ES-I3 (cell line): ENCODE measurements around the gene KPNA2.
"Not testable (repeated sequence)": the region's sequence is repeated elsewhere in the genome, so short reads cannot be mapped to it uniquely, and the experiment has no call there.

Source experiments
- H3K36me3 ChIP-seq: 2 replicates; pipeline ENCODE4 v1.6.1; 2013; ENCODE audit warnings: mild to moderate bottlenecking, low read length, control low read depth, moderate library complexity; ENCODE audit not compliant: insufficient read depth
- H3K4me1 ChIP-seq: 2 replicates; pipeline ENCODE4 v1.6.1; 2013; ENCODE audit warnings: mild to moderate bottlenecking, control low read depth, low read length; ENCODE audit not compliant: insufficient read depth
- H3K9ac ChIP-seq: 2 replicates; pipeline ENCODE4 v1.6.1; 2013; ENCODE audit warnings: low read depth, mild to moderate bottlenecking, low read length, moderate library complexity
- H3K9me3 ChIP-seq: 2 replicates; pipeline ENCODE4 v1.6.1; 2013; ENCODE audit warnings: mild to moderate bottlenecking, low read length, moderate library complexity; ENCODE audit not compliant: control insufficient read depth, insufficient read depth

The KPNA2 gene

DNA sequence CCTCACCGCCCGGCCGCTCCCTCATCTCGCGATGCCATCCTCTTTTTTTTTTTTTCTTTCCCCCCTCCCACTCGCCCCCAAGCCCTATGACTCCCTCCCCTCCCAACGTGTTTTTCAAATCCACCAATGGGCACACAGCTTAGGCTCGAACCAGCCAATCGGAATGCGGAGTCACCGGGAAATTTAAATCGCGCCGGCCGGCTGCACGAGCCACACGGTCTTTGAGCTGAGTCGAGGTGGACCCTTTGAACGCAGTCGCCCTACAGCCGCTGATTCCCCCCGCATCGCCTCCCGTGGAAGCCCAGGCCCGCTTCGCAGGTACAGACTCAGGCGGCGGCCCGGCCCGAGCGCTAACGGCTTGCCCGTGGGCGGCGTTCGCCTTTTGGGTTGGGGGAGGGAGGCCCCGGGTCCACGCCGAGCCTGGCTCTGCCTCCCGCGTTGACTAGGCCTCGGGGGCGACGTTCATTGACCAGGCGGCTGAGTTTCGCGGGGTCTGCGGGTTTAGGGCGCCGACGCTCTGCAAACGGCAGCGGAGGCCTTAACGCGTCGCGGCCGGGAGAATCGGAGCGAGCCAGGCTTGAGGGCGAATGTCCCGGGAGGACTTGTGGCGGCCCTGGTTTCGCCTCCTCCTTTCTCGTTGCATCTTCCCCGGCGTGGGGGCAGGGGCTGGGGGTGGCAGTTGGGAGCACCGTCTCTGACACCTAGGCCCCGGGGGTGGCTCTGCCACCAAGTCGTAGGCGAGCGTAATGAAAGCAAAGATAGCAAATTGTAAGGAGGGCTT is at the start of gene KPNA2:
TSS of gene KPNA2 (plus strand) at position 213 of the 781 bp plus-strand sequence. CDS start 1,398 bp downstream, outside the sequence.
- Histone ChIP-seq H3K9me3 (no peaks in the 10 kb centered on the region), H3K9ac (peak within 1 kb of the TSS; percentile 100), H3K36me3 (peaks cover 36% of the 10 kb centered on the region), H3K4me1 (peaks cover 14% of the 10 kb centered on the region)

DNA sequence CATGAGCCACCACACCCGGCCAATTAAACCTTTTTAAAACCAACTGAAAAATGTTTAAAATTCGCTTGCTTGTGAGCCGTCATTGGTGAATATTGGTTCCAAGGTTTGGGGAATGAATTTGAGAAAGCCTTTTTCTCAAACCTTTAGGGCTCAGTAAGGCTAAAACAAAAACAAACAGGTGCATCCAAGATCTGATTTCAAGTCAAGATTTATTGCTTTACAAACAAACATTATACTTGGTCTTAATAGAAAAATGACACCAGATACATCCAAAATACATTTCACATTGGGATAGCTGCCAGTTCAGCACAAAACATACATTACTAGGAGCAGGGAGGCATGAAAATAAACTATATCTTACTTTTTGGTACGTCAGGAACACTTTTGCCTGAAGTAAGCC is 44.6 kb upstream of the KPNA2 start:
- Histone ChIP-seq H3K9ac (no peak overlapping the region), H3K4me1 (peaks cover 8% of the 10 kb centered on the region), H3K9me3 (no peaks in the 10 kb centered on the region), H3K36me3 (0 out of 2 replicates have a peak, but pooled peaks cover 3% of the 10 kb centered on the region)

DNA sequence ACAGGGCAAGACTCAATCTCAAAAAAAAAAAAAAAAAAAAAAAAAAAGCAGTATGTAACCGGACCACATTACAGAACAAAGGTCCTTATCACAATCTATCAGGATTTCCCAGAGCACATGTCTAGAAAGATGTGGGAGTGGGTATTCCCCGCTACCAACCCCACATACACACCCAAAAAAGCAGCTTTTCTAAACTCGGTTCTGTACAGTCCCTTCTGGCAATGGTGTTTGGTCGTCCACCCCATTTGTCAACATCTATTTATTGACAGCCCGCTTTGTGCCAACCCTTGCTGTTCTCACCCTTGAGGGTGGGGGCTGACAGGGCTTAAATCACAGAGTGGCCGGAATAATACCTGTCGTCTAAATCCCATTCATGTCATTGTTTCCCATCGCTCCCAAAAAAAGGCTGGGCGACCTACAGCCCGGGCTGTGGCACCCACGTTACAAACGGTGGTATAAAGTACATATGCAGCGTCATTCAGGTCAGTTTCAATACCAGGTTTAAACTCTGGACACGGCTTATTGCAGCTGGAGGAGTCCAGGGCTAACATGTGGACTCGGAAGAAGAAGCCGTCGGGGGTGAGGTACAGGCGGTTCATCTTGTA is 42.9 kb upstream of the KPNA2 start:
- no peaks in the 10 kb centered on the region for H3K9me3 ChIP-seq
- H3K36me3 ChIP-seq: 0 out of 2 replicates have a peak, but pooled peaks cover 3% of the 10 kb centered on the region
- H3K9ac ChIP-seq: peak overlapping the region; percentile 96
- H3K4me1 ChIP-seq: peaks cover 8% of the 10 kb centered on the region

DNA sequence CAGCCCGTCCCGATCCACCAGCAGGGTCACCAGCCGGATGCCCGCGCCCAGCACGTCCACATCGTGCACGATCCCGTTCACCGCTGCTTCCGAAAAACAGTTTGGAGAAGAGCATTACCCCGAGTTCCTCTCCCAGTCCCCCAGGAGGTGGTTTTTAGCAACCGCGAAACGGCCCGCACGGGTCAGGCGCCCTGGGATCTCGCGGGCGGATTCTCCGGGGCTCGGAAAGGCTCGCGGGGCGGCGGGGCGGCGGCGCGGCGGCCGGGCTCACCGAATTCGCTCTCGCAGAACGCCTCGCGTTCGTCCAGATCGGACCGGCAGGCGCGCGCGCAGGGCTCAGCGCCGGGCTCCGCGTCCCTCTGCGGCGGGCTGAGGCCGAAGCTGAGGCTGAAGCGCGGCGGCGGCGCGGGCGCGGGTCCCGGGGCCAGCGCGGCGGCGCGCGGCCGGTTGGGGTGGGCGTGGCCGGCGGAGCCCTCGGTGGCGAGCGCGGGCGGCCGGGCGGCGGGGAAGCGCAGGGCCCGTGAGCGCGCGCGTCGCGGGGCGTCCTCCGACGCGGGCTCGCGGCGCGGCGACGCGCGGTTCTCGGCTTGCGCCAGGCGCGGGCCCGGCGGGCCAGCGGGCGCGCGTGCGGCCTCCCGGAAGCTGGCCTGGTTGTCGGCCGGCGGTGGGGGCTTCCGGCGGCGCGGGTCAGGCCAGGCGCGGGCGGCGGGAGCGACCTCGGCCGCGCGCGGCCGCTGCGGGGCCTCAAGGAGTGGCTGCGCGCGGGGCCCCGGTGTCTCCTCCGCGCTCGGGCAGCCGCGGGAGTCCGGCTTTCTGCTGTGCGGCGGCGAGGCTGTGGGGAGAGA is 42.2 kb upstream of the KPNA2 start:
- no peaks in the 10 kb centered on the region for H3K9me3 ChIP-seq
- H3K36me3 ChIP-seq: 0 out of 2 replicates have a peak, but pooled peaks cover 3% of the 10 kb centered on the region
- peaks cover 8% of the 10 kb centered on the region for H3K4me1 ChIP-seq
- H3K9ac ChIP-seq: peak overlapping the region; percentile 96

DNA sequence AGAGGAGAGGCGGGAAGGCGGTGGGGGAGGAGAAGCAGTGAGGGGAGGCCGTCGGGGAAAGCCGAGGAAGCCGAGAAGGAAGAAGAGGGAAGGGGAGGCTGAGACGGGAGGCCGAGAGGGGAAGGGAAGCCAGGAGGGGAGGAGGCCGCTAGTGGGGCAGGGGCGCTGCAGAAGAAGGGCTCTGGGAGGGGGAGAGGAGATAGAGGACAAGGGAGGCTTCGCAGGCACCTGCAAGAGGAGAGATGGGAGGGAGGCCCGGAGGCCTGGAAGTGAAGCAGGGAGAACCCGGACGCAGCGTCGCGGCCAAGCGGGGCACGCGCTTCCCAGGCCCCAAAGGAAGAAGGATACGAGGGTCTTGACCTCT is 41.6 kb upstream of the KPNA2 start:
- peaks cover 8% of the 10 kb centered on the region for H3K4me1 ChIP-seq
- 0 out of 2 replicates have a peak, but pooled peaks cover 3% of the 10 kb centered on the region for H3K36me3 ChIP-seq
- peak overlapping the region; percentile 96 for H3K9ac ChIP-seq
- H3K9me3 ChIP-seq: no peaks in the 10 kb centered on the region

DNA sequence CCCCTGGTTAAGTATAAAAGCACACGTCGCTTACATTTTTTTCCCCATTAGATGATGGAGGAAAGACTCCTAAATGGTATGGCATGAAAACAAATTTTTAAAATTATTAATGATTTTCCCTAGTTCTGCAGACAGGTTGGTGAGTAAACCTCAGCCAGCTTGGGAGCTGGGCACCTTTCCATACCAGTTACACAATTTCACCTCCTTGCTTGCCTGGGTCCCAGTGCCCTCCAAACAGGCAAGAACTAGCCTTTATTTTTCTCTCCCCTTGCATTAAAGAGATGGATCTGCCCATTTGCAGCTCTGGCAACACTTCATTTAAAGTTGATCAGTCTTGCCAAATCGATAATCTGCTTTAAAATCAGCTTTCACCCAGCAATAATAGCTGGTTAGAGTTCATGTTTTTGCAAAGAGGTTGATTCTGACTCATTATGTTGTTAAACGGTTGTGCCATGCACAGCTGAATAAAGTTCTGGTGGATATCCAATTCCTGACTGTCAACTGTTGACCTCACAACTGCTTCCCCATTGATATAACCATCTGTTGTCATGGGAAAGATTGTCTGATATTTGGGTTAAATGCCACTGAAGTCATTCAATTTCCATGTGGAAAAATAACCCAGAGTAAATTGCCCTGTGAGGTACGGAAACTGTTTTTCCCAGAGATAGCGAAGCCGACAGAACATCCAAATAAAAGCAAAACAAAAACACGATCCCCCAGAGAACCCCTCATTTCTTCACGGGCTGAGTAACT is 40.5 kb upstream of the KPNA2 start:
- H3K36me3 ChIP-seq: 0 out of 2 replicates have a peak, but pooled peaks cover 3% of the 10 kb centered on the region
- H3K4me1 ChIP-seq: peaks cover 18% of the 10 kb centered on the region
- no peaks in the 10 kb centered on the region for H3K9me3 ChIP-seq
- H3K9ac ChIP-seq: peak overlapping the region; percentile 84; the same call in 1 of the 2 replicates

DNA sequence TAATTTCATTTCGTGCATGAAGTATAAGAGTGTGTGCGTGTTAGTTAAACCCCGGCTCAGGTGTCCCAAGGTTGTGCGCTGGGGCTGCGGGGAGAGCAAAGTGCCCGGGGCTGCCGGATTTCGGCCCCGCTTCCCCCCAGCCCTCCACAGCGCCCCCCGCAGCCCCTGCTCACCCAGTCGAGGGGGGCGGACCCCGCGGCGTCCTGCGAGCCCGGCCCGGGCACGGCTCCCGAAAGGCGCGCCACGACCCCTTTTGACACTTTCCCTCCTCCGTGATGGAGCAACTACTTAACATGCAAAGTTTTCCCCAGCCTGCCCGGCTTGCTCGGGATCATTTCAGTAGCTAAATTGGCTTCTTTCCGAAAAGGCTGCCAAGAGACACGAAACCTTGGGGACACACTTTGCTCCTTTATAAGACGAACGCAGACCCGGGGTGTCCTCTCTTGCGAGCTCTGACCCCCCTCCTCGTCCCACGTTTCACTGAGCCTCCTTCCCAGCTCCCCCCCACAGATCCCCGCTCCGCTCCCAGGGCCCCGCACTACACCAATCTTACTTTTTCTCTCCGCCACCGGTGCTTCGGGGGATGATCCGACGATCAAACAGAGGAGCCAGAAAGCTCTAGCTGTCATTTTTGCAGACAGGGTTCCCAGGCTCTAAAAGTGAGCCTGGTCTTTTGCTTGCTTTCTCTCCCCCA is 39.8 kb upstream of the KPNA2 start:
- Histone ChIP-seq H3K36me3 (0 out of 2 replicates have a peak, but pooled peaks cover 3% of the 10 kb centered on the region), H3K9me3 (no peaks in the 10 kb centered on the region), H3K9ac (peak overlapping the region; percentile 84), H3K4me1 (peaks cover 18% of the 10 kb centered on the region)

DNA sequence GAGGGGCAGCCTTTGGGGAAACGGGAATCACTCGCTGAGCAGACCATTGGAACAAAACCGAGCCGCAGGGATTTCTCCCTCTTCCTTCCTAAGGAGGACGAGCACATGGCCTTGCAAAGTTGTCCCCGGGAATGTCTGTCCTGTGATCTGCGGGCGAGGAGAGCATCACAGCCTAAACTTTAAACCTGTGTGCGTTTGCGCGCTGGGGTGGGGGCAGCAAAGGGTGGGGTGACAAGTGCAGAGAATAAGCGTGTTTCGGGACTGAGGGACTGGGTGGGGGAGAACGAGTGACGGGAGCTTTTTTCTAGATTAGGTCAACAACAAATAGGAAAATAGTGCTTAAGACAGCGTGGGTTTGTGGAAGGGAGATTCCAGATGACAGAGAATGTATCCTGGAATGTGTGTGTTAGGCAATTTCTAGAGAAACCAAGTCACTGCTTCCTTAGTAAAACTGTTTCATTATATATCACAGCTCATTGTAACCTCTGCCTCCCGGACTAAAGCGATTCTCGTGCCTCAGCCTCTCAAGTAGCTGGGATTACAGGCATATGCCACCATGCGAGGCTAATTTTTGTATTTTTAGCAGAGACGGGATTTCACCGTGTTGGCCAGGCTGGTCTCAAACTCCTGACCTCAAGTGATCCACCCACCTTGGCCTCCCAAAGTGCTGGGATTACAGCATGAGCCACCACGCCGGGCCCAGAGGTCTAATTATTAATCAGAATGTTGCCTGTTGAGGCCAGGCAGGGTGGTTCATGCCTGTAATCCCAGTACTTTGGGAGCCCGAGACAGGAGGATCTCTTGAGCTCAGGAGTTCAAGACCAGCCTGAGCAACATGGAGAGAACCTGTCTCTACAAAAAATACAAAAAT is 39.0 kb upstream of the KPNA2 start, which contains the start of gene C17orf58:
TSS of gene C17orf58 (minus strand) at position 169 of the 871 bp plus-strand sequence. CDS start 271 bp downstream, outside the sequence.
- peak within 1 kb of the TSS; percentile 84 for H3K9ac ChIP-seq

DNA sequence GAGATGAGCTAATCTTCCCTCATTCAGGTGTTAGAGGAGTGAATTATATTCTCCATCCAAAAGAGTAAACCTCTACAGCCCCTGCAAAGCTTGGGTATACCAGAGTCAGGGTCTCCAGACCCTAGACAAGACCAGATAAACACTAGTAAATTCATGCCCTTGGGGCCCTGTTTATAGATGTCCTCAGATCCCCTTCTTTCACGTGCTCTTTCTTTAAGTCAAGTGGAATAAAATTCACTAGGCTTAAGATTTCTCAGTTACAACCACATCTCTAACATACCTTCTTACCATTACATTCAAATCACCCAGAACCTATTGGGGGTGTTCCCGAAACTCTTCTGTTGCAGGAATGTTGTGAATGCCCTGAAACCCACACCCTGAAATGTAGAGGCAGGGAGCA is 37.1 kb upstream of the KPNA2 start:
- Histone ChIP-seq H3K36me3 (no peaks in the 10 kb centered on the region), H3K4me1 (peaks cover 18% of the 10 kb centered on the region)

More for the DNA sequence above, 39.0 kb upstream of the KPNA2 start, which contains the start of gene C17orf58:
- not testable (repeated sequence) for H3K9me3 ChIP-seq, H3K36me3 ChIP-seq
- peaks cover 18% of the 10 kb centered on the region for H3K4me1 ChIP-seq

DNA sequence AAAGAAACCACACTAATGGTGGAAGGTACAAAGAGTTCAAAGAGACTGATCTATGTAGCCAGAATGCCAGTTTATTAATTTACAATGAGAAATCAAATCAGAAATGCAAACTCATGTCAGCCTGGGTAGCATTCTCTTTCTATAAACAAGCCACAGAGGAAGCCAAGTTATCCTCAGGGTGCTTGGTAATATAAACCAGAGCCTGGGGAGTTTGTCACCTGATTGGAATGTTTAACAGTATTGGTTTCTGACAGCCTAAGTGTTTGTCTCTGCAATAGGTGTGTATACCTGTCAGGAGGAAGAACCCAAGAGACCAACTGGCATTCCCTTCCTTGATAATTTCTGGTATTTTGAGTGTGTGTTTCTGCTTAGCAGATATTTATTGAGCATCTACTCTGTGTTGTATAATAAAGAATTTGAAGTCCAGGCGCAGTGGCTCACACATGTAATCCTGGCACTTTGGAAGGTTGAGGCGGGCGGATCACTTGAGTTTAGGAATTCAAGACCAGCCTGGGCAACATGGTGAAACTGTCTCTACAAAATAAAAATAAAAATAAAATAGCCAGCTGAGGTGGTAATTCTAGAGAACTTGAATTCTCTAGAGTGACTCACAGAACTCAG is 36.1 kb upstream of the KPNA2 start:
- Histone ChIP-seq H3K36me3 (no peaks in the 10 kb centered on the region), H3K9ac (no peak overlapping the region), H3K4me1 (peaks cover 18% of the 10 kb centered on the region), H3K9me3 (no peaks in the 10 kb centered on the region)

More for the DNA sequence above, 37.1 kb upstream of the KPNA2 start:
- Histone ChIP-seq H3K9ac (no peak overlapping the region), H3K9me3 (no peaks in the 10 kb centered on the region)

DNA sequence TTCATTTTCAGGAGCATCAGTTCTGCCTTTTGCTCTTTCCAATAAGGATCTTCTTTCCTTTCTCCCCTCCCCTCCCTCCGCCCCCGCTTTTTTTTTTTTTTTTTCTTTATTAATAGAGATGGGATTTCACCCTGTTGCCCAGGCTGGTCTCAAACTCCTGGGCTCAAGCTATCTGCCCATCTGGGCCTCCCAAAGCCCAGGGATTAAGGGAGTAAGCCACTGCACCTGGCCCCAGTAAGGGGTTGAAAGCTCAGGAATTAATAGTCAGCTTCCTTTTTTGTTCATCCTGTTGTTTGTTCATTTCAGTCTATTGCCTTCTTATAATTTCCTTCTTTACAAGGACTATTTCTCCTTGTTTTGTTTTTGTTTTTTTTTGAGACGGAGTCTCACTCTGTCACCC is 31.3 kb upstream of the KPNA2 start:
- Histone ChIP-seq H3K9ac (no peak overlapping the region), H3K4me1 (peaks cover 8% of the 10 kb centered on the region), H3K36me3 (no peaks in the 10 kb centered on the region), H3K9me3 (no peaks in the 10 kb centered on the region)

DNA sequence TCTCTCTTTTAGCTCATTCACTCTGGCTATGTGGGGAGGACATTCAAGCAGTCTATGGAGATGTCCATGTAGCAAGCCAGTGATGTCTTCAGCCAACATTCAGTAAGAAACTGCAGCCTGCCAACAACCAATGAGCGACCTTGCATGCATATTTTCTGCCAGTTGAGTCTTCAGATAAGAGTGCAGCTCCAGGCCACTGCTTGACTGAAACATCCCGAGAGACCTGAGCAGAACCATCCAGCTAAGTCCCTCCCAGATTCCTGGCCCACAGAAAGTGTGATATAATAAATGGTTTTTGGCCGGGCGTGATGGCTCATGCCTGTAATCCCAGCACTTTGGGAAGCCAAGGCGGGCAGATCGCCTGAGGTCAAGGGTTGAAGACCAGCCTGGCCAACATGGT is 28.7 kb upstream of the KPNA2 start:
- H3K4me1 ChIP-seq: no peaks in the 10 kb centered on the region
- H3K9me3 ChIP-seq: no peaks in the 10 kb centered on the region
- H3K9ac ChIP-seq: no peak overlapping the region
- H3K36me3 ChIP-seq: no peaks in the 10 kb centered on the region
